Inferior parietal cortex (tissue), 1 donor: ENCODE results near the gene NID2.

ENCODE experiments used
- DNase-seq: peaks from one replicate; pipeline ENCODE4 v3.0.0-alpha.2; 2016; ENCODE audit errors: extremely low spot score

NID2 gene, protein sequence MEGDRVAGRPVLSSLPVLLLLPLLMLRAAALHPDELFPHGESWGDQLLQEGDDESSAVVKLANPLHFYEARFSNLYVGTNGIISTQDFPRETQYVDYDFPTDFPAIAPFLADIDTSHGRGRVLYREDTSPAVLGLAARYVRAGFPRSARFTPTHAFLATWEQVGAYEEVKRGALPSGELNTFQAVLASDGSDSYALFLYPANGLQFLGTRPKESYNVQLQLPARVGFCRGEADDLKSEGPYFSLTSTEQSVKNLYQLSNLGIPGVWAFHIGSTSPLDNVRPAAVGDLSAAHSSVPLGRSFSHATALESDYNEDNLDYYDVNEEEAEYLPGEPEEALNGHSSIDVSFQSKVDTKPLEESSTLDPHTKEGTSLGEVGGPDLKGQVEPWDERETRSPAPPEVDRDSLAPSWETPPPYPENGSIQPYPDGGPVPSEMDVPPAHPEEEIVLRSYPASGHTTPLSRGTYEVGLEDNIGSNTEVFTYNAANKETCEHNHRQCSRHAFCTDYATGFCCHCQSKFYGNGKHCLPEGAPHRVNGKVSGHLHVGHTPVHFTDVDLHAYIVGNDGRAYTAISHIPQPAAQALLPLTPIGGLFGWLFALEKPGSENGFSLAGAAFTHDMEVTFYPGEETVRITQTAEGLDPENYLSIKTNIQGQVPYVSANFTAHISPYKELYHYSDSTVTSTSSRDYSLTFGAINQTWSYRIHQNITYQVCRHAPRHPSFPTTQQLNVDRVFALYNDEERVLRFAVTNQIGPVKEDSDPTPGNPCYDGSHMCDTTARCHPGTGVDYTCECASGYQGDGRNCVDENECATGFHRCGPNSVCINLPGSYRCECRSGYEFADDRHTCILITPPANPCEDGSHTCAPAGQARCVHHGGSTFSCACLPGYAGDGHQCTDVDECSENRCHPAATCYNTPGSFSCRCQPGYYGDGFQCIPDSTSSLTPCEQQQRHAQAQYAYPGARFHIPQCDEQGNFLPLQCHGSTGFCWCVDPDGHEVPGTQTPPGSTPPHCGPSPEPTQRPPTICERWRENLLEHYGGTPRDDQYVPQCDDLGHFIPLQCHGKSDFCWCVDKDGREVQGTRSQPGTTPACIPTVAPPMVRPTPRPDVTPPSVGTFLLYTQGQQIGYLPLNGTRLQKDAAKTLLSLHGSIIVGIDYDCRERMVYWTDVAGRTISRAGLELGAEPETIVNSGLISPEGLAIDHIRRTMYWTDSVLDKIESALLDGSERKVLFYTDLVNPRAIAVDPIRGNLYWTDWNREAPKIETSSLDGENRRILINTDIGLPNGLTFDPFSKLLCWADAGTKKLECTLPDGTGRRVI (N-terminal part only)

GRCh38 chr14:52068615-52069306 lies at the start of gene NID2:
Gene NID2, minus strand, starts transcription at chr14:52069059. Its CDS starts 65 bp downstream, at chr14:52068994.
- peak; percentile 38 for DNase-seq

DNA sequence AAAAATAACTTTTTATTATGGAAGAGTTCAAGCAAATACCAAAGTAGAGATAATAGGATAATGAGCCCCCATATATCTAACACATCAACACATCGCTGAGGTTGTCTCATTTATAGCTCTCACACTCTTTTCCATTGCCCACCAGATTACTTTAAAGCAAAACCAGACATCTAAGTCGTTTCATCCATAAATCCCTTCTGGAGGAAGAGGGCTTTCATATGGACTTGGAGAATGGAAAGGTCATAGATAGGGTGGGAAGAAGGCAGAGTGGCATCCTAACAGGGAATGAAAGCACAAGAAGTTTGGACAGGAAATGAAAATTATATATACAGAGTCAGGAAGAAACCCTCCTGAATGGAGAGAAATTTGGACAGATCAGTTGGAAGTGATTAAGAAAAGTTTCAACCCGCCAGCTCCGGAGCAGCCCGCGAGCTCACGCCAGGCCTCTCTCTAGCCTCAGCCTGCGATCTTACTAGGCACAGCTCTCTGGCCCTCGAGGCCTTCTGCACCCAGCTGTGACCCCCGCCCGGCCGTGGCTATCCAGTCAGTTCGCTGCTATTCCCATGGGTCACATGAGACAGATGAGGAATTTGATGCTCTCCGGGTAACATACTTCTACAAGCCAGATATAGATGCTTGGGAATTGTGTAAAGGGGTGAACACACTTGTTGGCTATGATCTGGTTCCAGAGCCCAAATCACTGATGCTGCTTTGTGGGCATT lies 48.4 kb upstream of the NID2 start:
- DNase-seq: no peak

DNA sequence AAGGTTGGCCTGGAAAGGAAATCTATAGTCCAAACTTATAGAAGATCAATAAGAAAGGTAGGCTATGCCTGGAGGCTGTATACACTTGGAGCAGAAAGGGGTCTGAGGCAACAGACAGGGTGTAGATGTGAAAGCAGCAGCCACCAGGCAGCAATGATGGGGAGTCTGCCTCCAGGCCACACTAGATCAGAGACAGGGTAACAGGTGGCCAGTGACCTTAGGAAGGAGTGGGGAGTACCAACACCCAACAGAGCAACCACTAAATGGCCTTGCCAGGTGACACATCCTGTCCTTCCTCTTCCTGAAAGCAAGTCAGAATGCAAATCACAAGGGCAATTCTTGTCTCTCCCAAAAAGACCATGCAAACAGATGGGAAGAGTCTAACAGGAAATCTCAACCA lies 46.4 kb upstream of the NID2 start:
- no peak for DNase-seq

DNA sequence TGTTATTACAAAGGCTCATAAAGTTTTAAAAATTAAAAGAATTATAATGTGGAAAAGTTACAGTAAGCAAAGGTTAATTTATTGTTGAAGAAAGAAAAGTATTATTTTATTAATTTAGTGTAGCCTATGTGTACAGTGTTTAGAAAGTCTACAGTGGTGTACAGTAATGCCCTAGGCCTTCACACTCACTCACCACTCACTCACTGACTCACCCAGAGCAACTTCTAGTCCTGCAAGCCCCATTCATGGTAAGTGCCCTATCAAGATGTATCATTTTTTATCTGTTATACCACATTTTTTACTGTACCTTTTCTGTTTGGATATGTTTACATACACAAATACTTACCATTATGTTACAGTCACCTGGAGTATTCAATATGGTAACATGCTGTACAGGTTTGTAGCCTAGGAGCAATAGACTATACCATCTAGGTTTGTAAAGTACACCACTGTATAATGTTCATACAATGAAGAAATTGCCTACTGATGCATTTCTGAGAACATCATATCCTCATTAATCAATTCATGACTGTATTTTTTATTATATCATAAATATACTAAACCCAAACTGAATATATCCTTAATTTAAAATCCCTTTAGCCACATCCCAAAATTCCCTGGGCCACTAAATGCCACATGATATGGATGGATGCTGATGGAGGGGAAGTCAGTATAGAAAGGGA lies 43.6 kb upstream of the NID2 start:
- no peak for DNase-seq

GRCh38 chr14:52111583-52111982 lies 42.7 kb upstream of the NID2 start:
- DNase-seq: no peak

GRCh38 chr14:52110441-52111086 lies 41.7 kb upstream of the NID2 start:
- no peak for DNase-seq

DNA sequence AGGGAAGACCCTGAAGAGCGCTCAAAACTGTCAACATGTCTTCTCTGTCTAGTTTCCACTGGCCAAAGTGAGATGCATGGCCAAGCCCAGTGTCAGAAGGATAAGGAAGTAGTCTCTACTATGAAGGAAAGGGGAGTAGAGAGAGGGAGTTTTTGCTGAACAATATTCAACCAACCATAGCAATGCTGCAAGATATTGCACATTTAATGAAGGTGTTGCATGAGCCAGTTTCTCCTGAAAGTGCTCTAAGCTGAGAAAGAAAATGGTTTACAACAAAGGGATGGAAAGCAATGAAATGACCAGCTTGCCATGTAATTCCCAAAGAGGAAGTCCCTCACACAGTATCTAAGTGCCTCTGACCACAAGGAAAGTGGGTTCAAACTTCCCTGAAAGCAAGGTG lies 40.0 kb upstream of the NID2 start:
- no peak for DNase-seq

GRCh38 chr14:52106840-52107239 lies 38.0 kb upstream of the NID2 start:
- no peak for DNase-seq

GRCh38 chr14:52103416-52103815 lies 34.6 kb upstream of the NID2 start:
- DNase-seq: no peak

DNA sequence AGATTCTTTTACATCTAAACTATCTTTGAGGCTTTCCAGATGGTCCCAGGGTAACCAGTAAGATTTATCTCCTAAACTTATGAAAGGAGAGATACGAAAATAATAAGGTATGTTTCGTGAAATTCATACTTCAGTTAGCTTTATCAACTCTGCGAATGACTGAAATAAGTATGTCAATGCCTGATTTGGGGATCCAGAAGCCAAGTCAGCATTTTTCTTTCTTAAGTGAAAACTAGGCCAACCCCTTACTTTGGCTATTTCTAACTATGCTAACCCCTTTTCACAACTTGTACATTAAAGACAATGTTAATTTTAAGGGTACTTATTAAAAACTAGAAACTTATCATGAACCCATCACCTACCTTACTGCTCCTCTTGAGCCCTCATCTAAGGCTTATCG lies 26.9 kb upstream of the NID2 start:
- DNase-seq: no peak

- no peak for DNase-seq
These were observed 26.5 kb upstream of the NID2 start for GRCh38 chr14:52095336-52095735.

GRCh38 chr14:52094546-52095271 lies 25.9 kb upstream of the NID2 start:
- no peak for DNase-seq

GRCh38 chr14:52091928-52092327 lies 23.1 kb upstream of the NID2 start:
- no peak for DNase-seq

- no peak for DNase-seq
These were observed 22.1 kb upstream of the NID2 start for GRCh38 chr14:52090936-52091335.

DNA sequence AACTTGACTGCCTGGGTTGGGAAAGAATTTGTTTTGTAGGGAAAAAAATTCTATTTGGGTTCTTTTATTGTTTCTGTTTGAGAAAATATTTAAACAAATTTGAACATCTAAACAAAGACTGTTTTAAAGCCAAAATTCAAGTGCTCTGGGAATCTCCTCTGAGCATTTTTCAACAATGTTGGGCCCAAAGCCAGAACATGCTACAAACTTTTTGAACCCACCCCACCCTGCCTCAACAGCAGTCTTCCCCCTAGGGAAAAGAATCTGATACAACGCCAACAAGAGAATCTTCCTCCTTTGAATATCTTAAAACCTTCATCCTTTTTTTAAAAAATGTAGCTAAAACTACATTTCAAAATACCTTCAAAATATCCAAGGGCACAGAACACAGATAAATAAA lies 20.4 kb upstream of the NID2 start:
- no peak for DNase-seq

DNA sequence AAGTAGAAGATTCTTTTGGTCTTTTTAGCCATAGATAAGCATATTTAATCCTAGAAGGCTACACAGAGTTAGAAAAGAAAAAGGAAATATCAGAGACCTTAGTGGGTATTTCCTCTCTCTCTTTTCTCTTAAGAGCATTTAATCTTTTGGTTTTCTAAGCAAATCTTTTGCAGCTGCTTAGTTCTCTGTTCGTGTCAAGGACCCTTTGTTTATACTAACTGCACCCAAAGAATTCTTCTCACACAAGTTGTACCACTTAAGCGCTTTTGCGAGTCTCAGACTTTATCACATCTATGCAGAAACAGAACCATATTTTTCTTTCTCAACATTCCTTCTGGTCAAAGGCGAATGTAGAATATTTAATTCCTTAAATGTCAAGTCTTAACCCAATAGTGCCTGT lies 17.9 kb upstream of the NID2 start:
- no peak for DNase-seq

DNA sequence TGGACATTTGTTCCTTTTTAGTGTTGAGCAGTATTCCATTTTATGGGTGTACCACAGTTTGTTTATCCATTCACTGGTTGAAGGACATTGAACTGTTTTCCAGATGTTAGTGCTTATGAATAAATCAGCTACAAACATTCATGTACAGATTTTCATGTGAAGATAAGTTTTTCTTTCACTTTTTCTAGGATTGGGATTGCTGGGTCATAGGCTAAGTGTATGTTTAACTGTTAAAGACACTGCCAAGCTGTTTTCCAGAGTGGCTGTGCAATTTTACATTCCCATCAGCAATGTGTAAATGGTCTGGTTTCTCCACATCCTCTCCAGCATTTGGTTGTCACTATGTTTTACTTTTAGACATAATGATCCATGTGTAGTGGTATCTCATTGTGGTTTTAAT lies 14.0 kb upstream of the NID2 start:
- no peak for DNase-seq

DNA sequence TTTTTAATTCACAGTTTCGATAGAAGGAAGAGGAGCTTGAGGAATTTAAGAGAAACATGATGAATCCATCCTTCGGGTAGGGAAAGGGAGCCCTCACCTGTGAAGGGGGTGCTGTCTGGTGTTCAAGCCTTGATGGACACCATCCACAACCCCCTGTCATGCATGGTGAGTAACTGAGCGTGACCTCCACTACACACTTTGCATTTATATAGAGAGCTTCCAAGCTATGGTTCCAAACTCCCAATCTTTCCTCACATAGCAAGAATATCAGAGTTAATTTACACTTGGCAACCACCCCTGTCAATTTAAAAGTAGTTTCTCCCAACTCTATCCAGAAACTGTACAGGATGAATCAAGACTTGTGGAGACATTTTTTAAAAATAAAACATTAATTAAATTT lies 13.1 kb upstream of the NID2 start:
- DNase-seq: no peak
